ENCODE data around the gene AEN.

AEN gene

DNA sequence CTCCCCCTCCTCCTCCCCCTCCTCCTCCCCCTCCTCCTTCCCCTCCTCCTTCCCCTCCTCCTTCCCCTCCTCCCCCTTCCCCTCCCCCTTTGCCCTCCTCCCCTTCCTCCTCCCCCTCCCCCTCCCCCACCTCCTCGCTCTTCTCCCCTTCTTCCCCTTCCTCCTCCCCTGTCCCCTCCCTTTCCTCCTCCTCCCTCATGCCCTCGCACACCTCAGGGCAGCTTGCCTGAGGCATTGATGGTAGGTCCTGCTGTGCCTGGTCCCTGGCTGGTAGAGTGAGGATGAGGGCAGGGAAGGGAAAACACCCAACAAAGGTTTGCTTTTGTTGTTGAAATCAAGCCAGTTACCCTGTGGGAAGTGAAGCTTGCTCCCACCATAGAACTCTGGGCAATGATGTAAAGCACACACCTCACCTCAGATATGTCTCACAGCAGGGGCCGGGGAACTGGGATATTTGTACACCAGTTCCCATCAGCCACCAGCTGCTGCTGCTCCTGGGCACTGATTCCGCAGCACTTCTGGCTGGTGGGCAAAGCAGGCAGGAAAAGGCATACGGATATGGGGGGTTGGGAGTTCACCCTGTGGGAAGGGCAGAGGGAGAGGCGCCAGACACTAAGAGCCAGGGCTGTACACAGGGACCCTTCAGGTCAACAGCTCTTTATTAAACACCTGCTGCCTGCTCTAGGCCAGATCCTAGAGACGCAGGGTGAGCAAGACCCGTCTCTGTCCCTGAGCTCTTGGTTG is 31.5 kb downstream of the AEN start:
- H3K4me1 ChIP-seq, result peaks cover 4% of the 10 kb centered on the region; the same call in 1 of the 2 replicates

GRCh38 chr15:88653200-88654064 is 32.3 kb downstream of the AEN start:
- Histone ChIP-seq H3K27me3 (ENCODE audit: low read depth) (peaks cover 9% of the 10 kb centered on the region; the same call in 1 of the 2 replicates), H3K9me3 (no peaks in the 10 kb centered on the region), H3K36me3 (replicated peaks) (no peaks in the 10 kb centered on the region), H3K4me3 (no peak overlapping the region), H3K4me1 (peaks cover 4% of the 10 kb centered on the region; the same call in 1 of the 2 replicates)
- no peak for DNase-seq (ENCODE audit: low spot score in 2 of 2)
- in situ Hi-C loops (cut with MboI; ENCODE audit: low sequenced_read_pairs), result no loop called here

More for the DNA sequence above, 31.5 kb downstream of the AEN start:
- in situ Hi-C loops (cut with MboI; ENCODE audit: low sequenced_read_pairs), result no loop called here
- DNase-seq (ENCODE audit: low spot score in 2 of 2), result no peak
- H3K9me3 ChIP-seq, result no peaks in the 10 kb centered on the region
- no peak overlapping the region for H3K4me3 ChIP-seq
- H3K27me3 ChIP-seq (ENCODE audit: low read depth), result peaks cover 2% of the 10 kb centered on the region; the same call in 1 of the 2 replicates
- no peaks in the 10 kb centered on the region for H3K36me3 ChIP-seq (replicated peaks)

GRCh38 chr15:88654430-88655102 is 33.4 kb downstream of the AEN start:
- no peak for DNase-seq (ENCODE audit: low spot score in 2 of 2)
- in situ Hi-C loops (cut with MboI; ENCODE audit: low sequenced_read_pairs), result no loop called here
- H3K9me3 ChIP-seq, result no peaks in the 10 kb centered on the region
- H3K36me3 ChIP-seq (replicated peaks), result no peaks in the 10 kb centered on the region
- H3K4me3 ChIP-seq, result no peak overlapping the region
- no peaks in the 10 kb centered on the region for H3K4me1 ChIP-seq
- peaks cover 18% of the 10 kb centered on the region; the same call in 1 of the 2 replicates for H3K27me3 ChIP-seq (ENCODE audit: low read depth)

DNA sequence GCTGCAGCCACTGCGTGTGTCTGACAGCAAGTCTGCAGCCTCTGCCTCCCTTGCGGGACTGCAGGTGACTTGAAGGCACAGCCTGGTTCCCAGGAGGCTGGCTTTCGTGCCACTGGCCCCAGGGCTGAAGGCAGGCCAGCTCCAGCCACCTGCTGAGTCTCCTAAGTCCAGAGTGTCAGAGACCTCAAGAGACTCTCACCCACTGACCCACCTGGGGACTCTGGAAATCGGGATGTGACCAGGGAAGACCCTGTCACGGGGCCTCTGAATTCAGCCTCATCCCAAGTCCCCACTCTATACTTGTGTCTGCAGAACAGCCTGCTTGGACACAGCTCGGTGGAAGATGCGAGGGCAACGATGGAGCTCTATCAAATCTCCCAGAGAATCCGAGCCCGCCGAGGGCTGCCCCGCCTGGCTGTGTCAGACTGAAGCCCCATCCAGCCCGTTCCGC is 34.0 kb downstream of the AEN start:
- no peaks in the 10 kb centered on the region for H3K4me1 ChIP-seq
- in situ Hi-C loops (cut with MboI; ENCODE audit: low sequenced_read_pairs), result no loop called here
- H3K36me3 ChIP-seq (replicated peaks), result no peaks in the 10 kb centered on the region
- no peak overlapping the region for H3K4me3 ChIP-seq
- peaks cover 23% of the 10 kb centered on the region; the same call in 1 of the 2 replicates for H3K27me3 ChIP-seq (ENCODE audit: low read depth)
- H3K9me3 ChIP-seq, result no peaks in the 10 kb centered on the region
- no peak for DNase-seq (ENCODE audit: low spot score in 2 of 2)

DNA sequence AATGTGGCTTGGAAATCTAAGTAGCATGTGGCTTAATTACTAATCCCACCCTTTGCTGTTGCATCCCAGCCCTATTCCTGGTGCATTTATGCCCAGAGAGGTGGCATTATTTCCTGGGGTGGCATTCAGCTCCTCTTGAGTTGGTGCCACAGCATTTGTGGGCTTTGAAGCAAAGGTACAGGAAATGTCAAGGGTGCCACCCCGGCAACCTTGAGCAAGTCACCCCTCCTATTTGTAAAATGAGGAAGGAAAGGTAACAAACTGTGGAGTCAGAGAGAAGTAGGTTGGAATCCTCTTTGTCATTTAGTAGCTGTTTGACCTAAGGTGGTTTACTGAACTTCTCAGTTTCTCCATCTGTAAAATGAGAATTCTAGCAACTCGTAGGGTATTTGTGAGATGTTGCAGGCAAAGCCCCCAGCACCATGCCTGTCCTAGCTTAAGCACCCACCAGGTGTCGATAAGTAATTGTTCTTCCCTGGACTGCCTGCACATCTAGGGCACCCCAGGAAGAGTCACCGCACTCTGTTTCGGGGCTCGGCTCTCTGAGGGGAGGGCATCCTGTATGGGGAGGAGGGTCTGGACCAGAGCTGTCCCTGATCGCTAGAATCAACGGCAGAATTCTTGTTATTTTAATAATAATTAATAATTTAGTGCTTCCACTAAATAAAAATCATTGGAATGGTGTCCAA is 34.8 kb downstream of the AEN start:
- in situ Hi-C loops (cut with MboI; ENCODE audit: low sequenced_read_pairs), result no loop called here

DNA sequence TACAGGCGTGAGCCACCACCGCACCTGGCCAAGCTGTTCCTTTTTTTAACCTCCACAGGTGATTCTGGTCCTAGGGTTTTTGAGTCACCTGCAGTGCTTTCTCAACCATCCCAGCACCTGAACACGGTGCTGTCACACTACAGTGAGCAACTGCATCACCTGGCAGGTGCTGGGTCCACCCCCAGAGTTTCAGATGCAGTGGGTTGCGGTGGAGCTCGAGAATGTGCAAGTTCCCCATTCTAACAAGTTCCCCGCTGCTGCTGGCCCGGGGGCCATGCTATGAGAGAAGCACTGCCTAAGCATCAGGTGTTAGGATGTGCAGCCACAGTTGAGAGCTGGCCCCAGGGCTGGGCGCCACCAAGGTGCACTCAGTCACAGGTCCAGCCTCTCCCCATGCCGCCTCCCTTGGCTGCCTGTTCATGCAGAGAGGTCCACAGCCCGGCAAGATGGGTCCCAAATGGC is 35.7 kb downstream of the AEN start:
- Histone ChIP-seq H3K4me1 (no peaks in the 10 kb centered on the region), H3K9me3 (no peaks in the 10 kb centered on the region), H3K4me3 (no peak overlapping the region), H3K27me3 (ENCODE audit: low read depth) (peaks cover 29% of the 10 kb centered on the region), H3K36me3 (replicated peaks) (no peaks in the 10 kb centered on the region)
- DNase-seq (ENCODE audit: low spot score in 2 of 2), result peak in 1 of 2 experiments; percentile 12
- in situ Hi-C loops (cut with MboI; ENCODE audit: low sequenced_read_pairs), result no loop called here

More for the DNA sequence above, 34.8 kb downstream of the AEN start:
- DNase-seq (ENCODE audit: low spot score in 2 of 2), result no peak
- Histone ChIP-seq H3K27me3 (ENCODE audit: low read depth) (peaks cover 28% of the 10 kb centered on the region; the same call in 1 of the 2 replicates), H3K9me3 (no peaks in the 10 kb centered on the region), H3K4me3 (no peak overlapping the region), H3K4me1 (no peaks in the 10 kb centered on the region), H3K36me3 (replicated peaks) (no peaks in the 10 kb centered on the region)

- in situ Hi-C loops (cut with MboI; ENCODE audit: low sequenced_read_pairs), result no loop called here
- peak; percentile 53 to 79 for DNase-seq (ENCODE audit: low spot score in 2 of 2)
- H3K36me3 ChIP-seq (replicated peaks), result no peaks in the 10 kb centered on the region
- no peaks in the 10 kb centered on the region for H3K9me3 ChIP-seq
- no peaks in the 10 kb centered on the region for H3K4me1 ChIP-seq
- no peak overlapping the region for H3K4me3 ChIP-seq
- peaks cover 32% of the 10 kb centered on the region for H3K27me3 ChIP-seq (ENCODE audit: low read depth)
These were observed 36.4 kb downstream of the AEN start for GRCh38 chr15:88657326-88658069.

DNA sequence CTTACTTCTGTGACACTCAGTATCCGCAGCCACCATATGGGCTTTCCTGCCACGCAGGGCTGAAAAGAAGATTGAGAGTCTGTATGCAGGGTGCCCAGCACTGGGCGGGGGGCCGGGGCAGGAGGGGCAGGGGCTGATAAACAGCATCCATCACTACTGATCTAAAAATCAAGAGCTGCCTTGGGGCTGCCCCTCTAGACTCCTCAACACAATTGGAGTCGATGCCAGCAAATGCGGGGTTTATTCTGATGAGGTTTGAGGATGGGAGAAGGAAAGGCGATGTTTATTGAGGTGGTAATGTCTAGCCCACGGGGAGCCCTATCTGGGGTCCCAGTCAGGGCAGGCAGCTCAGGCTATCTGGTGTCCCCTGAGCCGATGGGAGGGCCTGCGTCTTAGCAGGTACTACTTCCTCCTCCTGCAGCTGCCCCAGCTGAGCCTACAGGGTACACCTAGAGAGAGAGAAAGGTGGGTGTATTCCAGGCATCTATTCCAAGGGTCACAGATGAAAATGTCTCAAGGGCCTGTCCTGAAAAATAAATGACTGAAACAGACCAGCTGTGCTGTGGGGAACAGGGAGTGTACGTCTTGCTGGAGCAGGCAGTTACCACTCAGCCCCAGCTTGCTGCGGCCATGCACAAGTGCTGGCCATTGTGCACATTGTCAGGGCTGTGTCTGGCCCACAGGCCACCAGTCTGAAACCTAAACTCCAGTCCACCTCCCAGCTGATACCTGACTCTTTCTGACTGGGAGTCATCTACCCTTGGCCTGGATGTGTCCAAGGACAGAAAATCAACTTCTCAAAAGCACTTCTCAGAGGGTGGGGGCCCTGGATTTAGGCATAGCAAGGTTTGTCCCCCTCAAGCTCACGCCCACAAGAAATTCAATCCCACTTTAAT is 37.2 kb downstream of the AEN start:
- no peaks in the 10 kb centered on the region for H3K4me1 ChIP-seq
- peaks cover 32% of the 10 kb centered on the region for H3K27me3 ChIP-seq (ENCODE audit: low read depth)
- in situ Hi-C loops (cut with MboI; ENCODE audit: low sequenced_read_pairs), result no loop called here
- H3K36me3 ChIP-seq (replicated peaks), result no peaks in the 10 kb centered on the region
- no peaks in the 10 kb centered on the region for H3K9me3 ChIP-seq
- peak in 1 of 2 experiments; percentile 7 for DNase-seq (ENCODE audit: low spot score in 2 of 2)
- no peak overlapping the region for H3K4me3 ChIP-seq

DNA sequence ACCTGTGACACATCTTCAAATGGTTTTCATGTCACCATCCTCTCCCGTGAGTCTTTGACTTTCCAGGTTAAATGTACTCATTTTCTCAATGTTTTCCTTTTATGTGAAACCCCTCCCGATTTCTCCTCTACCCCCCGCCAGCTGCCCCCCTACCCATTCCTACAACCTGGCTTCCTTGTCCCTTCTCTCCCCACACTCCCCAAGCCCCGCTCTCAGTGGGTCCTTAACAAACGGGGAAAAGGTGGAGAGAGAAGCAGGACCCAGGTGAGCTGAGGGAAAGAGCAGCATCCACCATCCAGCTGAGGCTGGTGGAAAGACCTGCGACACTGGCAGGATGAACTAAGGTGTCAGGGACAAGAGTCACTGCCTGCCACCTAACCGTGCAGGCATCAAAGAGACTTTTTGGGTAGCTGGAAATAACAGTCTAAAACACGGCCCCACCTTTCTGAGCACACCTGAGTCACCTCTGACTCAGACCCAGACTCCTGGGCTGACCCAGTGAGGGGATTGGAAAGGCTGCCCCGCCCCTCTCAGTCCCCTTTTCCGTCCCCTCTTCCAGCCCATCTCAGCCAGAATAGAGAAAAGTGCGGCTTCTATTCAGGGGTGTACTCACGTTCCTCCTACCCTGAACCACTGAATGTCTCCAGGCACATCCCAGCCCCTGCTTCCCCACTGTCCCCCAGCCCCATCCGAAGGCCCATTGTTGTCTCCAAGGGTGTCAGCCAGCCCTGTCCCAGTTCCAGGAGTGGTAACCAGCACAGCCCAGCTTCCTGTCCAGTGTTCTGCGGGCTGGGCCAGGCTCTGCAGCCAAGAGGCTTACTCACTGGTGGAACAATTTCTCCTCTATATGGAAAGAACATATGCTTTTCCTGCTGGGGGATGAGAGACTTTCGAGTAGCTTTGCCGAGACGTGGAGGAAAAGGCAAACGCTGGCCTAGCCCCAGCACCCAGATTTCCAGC is 38.1 kb downstream of the AEN start:
- peaks cover 32% of the 10 kb centered on the region for H3K27me3 ChIP-seq (ENCODE audit: low read depth)

DNA sequence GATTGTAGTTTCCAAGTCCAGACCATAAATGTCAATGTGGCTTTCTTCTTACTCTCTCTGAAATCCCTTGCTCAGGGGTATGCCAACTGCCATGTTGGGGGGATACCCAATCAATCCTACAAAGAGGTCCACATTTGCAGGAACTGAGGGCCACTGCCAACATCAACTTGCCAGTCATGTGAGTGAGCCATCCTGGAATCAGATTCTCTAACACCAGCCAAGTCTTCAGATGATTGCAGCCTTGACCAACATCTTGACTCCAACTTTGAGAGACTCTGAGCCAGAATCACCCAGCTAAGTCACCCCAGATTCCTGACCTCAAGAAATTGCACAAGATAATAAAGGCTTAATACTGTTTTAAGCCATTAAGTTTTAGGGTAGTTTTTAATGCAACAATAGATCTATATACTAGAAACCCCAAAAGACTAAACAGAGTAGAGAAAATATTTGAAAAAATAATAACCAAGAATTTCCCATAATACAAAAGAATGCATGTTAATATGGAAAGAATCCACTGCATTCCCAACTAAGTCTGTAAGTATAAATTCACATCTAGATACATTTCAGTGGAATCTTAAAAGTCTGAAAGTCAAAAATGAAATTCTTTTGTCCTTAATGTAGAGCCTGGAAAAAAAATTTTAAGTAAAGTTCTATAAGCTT is 40.0 kb downstream of the AEN start:
- no peak for DNase-seq (ENCODE audit: low spot score in 2 of 2)
- no peaks in the 10 kb centered on the region for H3K9me3 ChIP-seq
- H3K36me3 ChIP-seq (replicated peaks), result no peaks in the 10 kb centered on the region
- H3K4me1 ChIP-seq, result no peaks in the 10 kb centered on the region
- H3K27me3 ChIP-seq (ENCODE audit: low read depth), result peaks cover 32% of the 10 kb centered on the region
- H3K4me3 ChIP-seq, result no peak overlapping the region
- in situ Hi-C loops (cut with MboI; ENCODE audit: low sequenced_read_pairs), result no loop called here

More for the DNA sequence above, 38.1 kb downstream of the AEN start:
- Histone ChIP-seq H3K4me3 (no peak overlapping the region), H3K9me3 (no peaks in the 10 kb centered on the region), H3K4me1 (no peaks in the 10 kb centered on the region), H3K36me3 (replicated peaks) (no peaks in the 10 kb centered on the region)
- in situ Hi-C loops (cut with MboI; ENCODE audit: low sequenced_read_pairs), result no loop called here
- peak in 1 of 2 experiments; percentile 6 for DNase-seq (ENCODE audit: low spot score in 2 of 2)

All from HAP-1 (cell line).